BLaER1 treated with 17β-estradiol and CSF1 and Interleukin-3, amounts not matched to agents 10 nM and 100 nM (cell line): ENCODE results near the gene HECTD2.
A peak's percentile ranks its signal among the peaks of the same experiment; 100 is the strongest.
"Not testable (repeated sequence)": the region's sequence is repeated elsewhere in the genome, so short reads cannot be mapped to it uniquely, and the experiment has no call there.

Experiments
- H3K27ac ChIP-seq, 11 experiments: shearing (Covaris generic); formaldehyde crosslinking; 2 replicates each; pipeline ENCODE4 v1.8.1; 2022
- H3K27me3 ChIP-seq, 11 experiments: shearing (Covaris generic); formaldehyde crosslinking; 2 replicates each; pipeline ENCODE4 v1.8.1; 2022
- H3K36me3 ChIP-seq, 11 experiments: shearing (Covaris generic); formaldehyde crosslinking; 2 replicates each; pipeline ENCODE4 v1.8.1; 2022
- H3K4me1 ChIP-seq, 10 experiments: shearing (Covaris generic); formaldehyde crosslinking; 2 replicates each; pipeline ENCODE4 v1.8.1; 2022
- H3K4me2 ChIP-seq, 11 experiments: shearing (Covaris generic); formaldehyde crosslinking; 2 replicates each; pipeline ENCODE4 v1.8.1; 2022
- H3K4me3 ChIP-seq, 10 experiments: shearing (Covaris generic); formaldehyde crosslinking; 2 replicates each; pipeline ENCODE4 v1.8.1; 2022
- H3K9ac ChIP-seq, 11 experiments: shearing (Covaris generic); formaldehyde crosslinking; 2 replicates each; pipeline ENCODE4 v1.8.1; 2022
- H3K9me3 ChIP-seq, 11 experiments: shearing (Covaris generic); formaldehyde crosslinking; replicated peaks in 1 of 11; 2 replicates each; pipeline ENCODE4 v1.8.1; 2022
- H4K20me1 ChIP-seq, 11 experiments: shearing (Covaris generic); formaldehyde crosslinking; 2 replicates each; pipeline ENCODE4 v1.8.1; 2022
- Cebpa-rat ChIP-seq, 11 experiments: shearing (Covaris generic); IDR thresholded peaks; 2 replicates each; pipeline ENCODE4 v1.8.1; 2022

The HECTD2 gene

GRCh38 chr10:91424016-91424415, 13.9 kb downstream of the HECTD2 start:
- H3K9ac ChIP-seq, result no peak overlapping the region
- TF ChIP-seq Cebpa-rat (IDR thresholded peaks at IDR 0.05), result no peak
- H3K36me3 ChIP-seq, result no peaks in the 10 kb centered on the region; a peak in 1 of 22 replicates
- H4K20me1 ChIP-seq, result 0 out of 22 replicates have a peak, but pooled peaks cover 0 to 3% (median 0%) of the 10 kb centered on the region in 11 experiments
- no peak overlapping the region for H3K4me3 ChIP-seq
- H3K4me1 ChIP-seq, result peaks cover 0 to 34% (median 0%) of the 10 kb centered on the region in 10 experiments; a peak in 7 of 20 replicates
- H3K27ac ChIP-seq, result no peak overlapping the region
- no peaks in the 10 kb centered on the region for H3K27me3 ChIP-seq
- H3K9me3 ChIP-seq, result no peaks in the 10 kb centered on the region
- no peak overlapping the region for H3K4me2 ChIP-seq

DNA sequence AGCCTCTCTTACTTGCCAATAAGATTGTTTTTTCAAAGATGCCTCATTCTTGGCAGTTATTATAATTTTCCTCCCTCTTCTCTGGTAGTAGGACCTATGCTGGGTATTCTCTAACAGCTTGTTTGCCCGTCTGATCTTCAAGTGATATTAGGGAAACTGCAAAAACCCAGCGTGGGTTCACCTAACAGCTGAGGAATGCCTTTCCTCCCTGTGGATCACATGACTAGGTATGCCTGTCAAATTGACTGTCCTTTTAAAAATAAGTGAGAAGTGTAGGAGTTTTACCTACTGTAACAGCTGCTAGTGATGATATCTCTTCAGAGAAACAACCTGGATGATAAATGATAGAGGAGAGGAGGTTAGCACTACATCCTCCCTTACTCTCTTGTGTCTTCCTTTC, 22.0 kb downstream of the HECTD2 start:
- TF ChIP-seq Cebpa-rat (IDR thresholded peaks at IDR 0.05), result no peak
- no peaks in the 10 kb centered on the region for H3K9me3 ChIP-seq
- no peak overlapping the region for H3K9ac ChIP-seq

GRCh38 chr10:91433620-91434019, 23.5 kb downstream of the HECTD2 start:
- H3K9ac ChIP-seq, result no peak overlapping the region
- no peak overlapping the region for H3K27ac ChIP-seq
- H3K9me3 ChIP-seq, result peaks cover 5 to 8% (median 6%) of the 10 kb centered on the region in 11 experiments; a peak in 15 of 22 replicates
- H4K20me1 ChIP-seq, result 0 out of 22 replicates have a peak, but pooled peaks cover 0 to 5% (median 0%) of the 10 kb centered on the region in 11 experiments
- H3K4me3 ChIP-seq, result no peak overlapping the region
- H3K4me1 ChIP-seq, result peaks cover 0 to 29% (median 0%) of the 10 kb centered on the region in 10 experiments; a peak in 6 of 20 replicates
- TF ChIP-seq Cebpa-rat (IDR thresholded peaks at IDR 0.05), result no peak
- H3K36me3 ChIP-seq, result peaks cover 0 to 24% (median 0%) of the 10 kb centered on the region in 11 experiments; a peak in 9 of 22 replicates
- no peaks in the 10 kb centered on the region for H3K27me3 ChIP-seq
- H3K4me2 ChIP-seq, result no peak overlapping the region; a peak in 2 of 22 replicates

More for the DNA sequence above, 22.0 kb downstream of the HECTD2 start:
- Histone ChIP-seq H3K36me3 (peaks cover 0 to 14% (median 0%) of the 10 kb centered on the region in 11 experiments; a peak in 7 of 22 replicates), H3K27ac (no peak overlapping the region), H4K20me1 (0 out of 22 replicates have a peak, but pooled peaks cover 0 to 5% (median 0%) of the 10 kb centered on the region in 11 experiments), H3K4me3 (no peak overlapping the region), H3K4me1 (peaks cover 0 to 29% (median 0%) of the 10 kb centered on the region in 10 experiments; a peak in 6 of 20 replicates), H3K27me3 (no peaks in the 10 kb centered on the region), H3K4me2 (no peak overlapping the region)

- Histone ChIP-seq H3K27me3 (no peaks in the 10 kb centered on the region), H3K9me3 (peaks cover 6 to 12% (median 9%) of the 10 kb centered on the region in 11 experiments; a peak in 16 of 22 replicates), H3K4me1 (peaks cover 0 to 30% (median 0%) of the 10 kb centered on the region in 10 experiments; a peak in 6 of 20 replicates), H3K36me3 (peaks cover 0 to 24% (median 0%) of the 10 kb centered on the region in 11 experiments; a peak in 9 of 22 replicates), H4K20me1 (0 out of 22 replicates have a peak, but pooled peaks cover 0 to 5% (median 0%) of the 10 kb centered on the region in 11 experiments), H3K4me3 (no peak overlapping the region), H3K27ac (no peak overlapping the region), H3K9ac (no peak overlapping the region), H3K4me2 (peak overlapping the region in 1 of 11 experiments; percentile 48; a peak in 3 of 22 replicates)
- no peak for TF ChIP-seq Cebpa-rat (IDR thresholded peaks at IDR 0.05)
Observed at GRCh38 chr10:91434041-91434440, 23.9 kb downstream of the HECTD2 start.

GRCh38 chr10:91435241-91435640, 25.1 kb downstream of the HECTD2 start:
- Histone ChIP-seq H3K4me2 (no peak overlapping the region), H3K4me1 (peaks cover 0 to 42% (median 0%) of the 10 kb centered on the region in 10 experiments; a peak in 6 of 20 replicates)

DNA sequence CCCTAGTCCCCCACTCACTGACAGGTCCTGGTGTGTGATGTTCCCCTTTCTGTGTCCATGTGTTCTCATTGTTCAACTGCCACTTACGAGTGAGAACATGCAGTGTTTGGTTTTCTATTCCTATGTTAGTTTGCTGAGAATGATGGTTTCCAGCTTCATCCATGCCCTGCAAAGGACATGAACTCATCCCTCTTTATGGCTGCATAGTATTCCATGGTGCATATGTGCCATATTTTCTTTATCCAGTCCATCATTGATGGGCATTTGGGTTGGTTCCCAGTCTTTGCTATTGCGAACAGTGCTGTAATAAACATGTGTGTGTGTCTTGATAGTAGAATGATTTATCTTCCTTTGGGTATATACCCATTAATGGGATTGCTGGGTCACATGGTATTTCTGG, 28.1 kb downstream of the HECTD2 start:
- H4K20me1 ChIP-seq, H3K4me2 ChIP-seq, H3K27me3 ChIP-seq, H3K4me3 ChIP-seq, H3K9ac ChIP-seq, H3K27ac ChIP-seq: not testable (repeated sequence)
- Histone ChIP-seq H3K9me3 (peaks cover 6 to 14% (median 11%) of the 10 kb centered on the region in 11 experiments; a peak in 16 of 22 replicates), H3K36me3 (peaks cover 0 to 20% (median 0%) of the 10 kb centered on the region in 11 experiments; a peak in 8 of 22 replicates), H3K4me1 (peaks cover 0 to 39% (median 0%) of the 10 kb centered on the region in 10 experiments; a peak in 6 of 20 replicates)

More at GRCh38 chr10:91435241-91435640, 25.1 kb downstream of the HECTD2 start:
- no peak overlapping the region for H3K9ac ChIP-seq
- H3K9me3 ChIP-seq, result peaks cover 6 to 14% (median 11%) of the 10 kb centered on the region in 11 experiments; a peak in 16 of 22 replicates
- H3K4me3 ChIP-seq, result no peak overlapping the region
- 0 out of 22 replicates have a peak, but pooled peaks cover 0 to 5% (median 0%) of the 10 kb centered on the region in 11 experiments for H4K20me1 ChIP-seq
- TF ChIP-seq Cebpa-rat (IDR thresholded peaks at IDR 0.05), result no peak
- peaks cover 0 to 24% (median 0%) of the 10 kb centered on the region in 11 experiments; a peak in 9 of 22 replicates for H3K36me3 ChIP-seq
- H3K27ac ChIP-seq, result no peak overlapping the region
- H3K27me3 ChIP-seq, result no peaks in the 10 kb centered on the region

DNA sequence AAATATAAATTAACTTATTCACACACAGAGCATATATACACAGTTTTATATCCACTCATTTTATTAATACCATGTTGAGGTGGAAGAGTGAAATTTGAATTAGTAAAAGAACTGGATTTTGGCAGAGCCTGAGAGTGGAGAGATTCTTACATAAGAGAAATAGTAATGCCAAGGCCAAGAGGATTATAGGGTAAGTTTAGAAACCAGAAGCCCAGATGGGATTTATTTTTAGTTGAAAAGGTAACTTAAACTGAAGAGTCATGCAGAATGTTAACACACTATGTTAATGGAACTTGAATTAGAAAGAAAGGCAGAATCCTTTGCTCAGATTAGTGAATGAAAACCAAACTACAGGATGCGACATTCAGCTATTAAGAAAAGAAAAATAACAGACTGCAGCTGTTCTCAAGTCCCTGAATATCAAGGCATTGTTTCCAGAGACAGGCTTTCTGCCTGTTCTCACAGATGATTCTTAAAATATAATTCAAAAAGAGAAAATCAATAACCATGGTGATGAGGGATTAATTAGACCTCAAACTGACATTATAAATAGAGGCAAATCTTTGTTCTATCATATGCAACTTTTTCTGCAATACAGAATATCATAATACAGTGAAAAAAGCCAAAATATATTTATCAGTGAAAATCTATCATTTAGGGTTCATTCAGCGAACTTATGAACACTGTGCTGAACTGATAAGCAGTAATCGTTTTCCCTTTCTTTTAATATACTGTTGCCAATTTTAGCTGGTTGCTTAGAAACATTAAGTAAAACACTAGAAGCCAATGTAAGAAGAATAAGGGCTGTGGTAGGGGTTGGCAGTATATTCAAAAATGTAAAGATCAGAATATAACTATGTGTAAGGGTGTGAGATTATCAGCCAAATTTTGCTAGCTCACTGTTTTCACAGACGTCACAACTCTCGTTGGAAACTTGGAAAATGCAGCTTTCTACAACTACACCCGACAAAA, 34.4 kb downstream of the HECTD2 start:
- H3K27me3 ChIP-seq, result no peaks in the 10 kb centered on the region
- no peak overlapping the region for H3K4me3 ChIP-seq
- peaks cover 0 to 8% (median 0%) of the 10 kb centered on the region in 10 experiments; a peak in 4 of 20 replicates for H3K4me1 ChIP-seq
- no peak overlapping the region for H3K27ac ChIP-seq
- no peak overlapping the region for H3K4me2 ChIP-seq
- peaks cover 0 to 27% (median 5%) of the 10 kb centered on the region in 11 experiments; a peak in 12 of 22 replicates for H3K36me3 ChIP-seq
- TF ChIP-seq Cebpa-rat (IDR thresholded peaks at IDR 0.05), result no peak
- peaks cover 6 to 16% (median 7%) of the 10 kb centered on the region in 11 experiments; a peak in 19 of 22 replicates for H3K9me3 ChIP-seq
- H4K20me1 ChIP-seq, result no peaks in the 10 kb centered on the region
- no peak overlapping the region for H3K9ac ChIP-seq

GRCh38 chr10:91452063-91452462, 41.9 kb downstream of the HECTD2 start:
- no peak overlapping the region for H3K4me2 ChIP-seq
- H4K20me1 ChIP-seq, result no peaks in the 10 kb centered on the region
- H3K4me3 ChIP-seq, result no peak overlapping the region
- H3K9ac ChIP-seq, result no peak overlapping the region
- peaks cover 0 to 29% (median 6%) of the 10 kb centered on the region in 11 experiments; a peak in 9 of 22 replicates for H3K36me3 ChIP-seq
- peaks cover 43 to 60% (median 49%) of the 10 kb centered on the region in 11 experiments for H3K9me3 ChIP-seq
- H3K27me3 ChIP-seq, result no peaks in the 10 kb centered on the region
- no peak overlapping the region for H3K27ac ChIP-seq
- no peaks in the 10 kb centered on the region for H3K4me1 ChIP-seq
- TF ChIP-seq Cebpa-rat (IDR thresholded peaks at IDR 0.05), result no peak

DNA sequence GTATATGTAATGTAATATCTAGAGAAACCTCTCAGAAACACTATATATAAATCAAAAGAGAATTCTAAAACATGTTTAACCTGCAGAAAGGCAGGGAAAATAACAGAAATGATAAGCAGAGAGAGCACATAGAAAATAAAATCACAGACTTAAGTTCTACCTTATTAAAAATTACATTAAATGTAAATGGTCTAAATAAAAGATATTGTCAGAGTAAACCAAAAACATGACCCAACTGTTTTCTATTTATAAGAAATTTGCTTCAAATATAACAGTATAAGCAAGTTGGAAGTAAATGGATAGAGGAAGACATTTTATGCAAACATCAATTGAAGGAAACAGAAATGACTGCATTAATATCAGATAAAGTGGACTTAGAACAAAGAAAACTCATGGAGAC, 43.4 kb downstream of the HECTD2 start:
- Histone ChIP-seq H3K4me2 (no peak overlapping the region), H3K4me3 (no peak overlapping the region), H3K4me1 (no peaks in the 10 kb centered on the region), H3K9ac (no peak overlapping the region), H3K9me3 (peaks cover 43 to 60% (median 49%) of the 10 kb centered on the region in 11 experiments), H4K20me1 (no peaks in the 10 kb centered on the region), H3K27ac (no peak overlapping the region), H3K27me3 (no peaks in the 10 kb centered on the region), H3K36me3 (peaks cover 0 to 29% (median 6%) of the 10 kb centered on the region in 11 experiments; a peak in 9 of 22 replicates)
- no peak for TF ChIP-seq Cebpa-rat (IDR thresholded peaks at IDR 0.05)

DNA sequence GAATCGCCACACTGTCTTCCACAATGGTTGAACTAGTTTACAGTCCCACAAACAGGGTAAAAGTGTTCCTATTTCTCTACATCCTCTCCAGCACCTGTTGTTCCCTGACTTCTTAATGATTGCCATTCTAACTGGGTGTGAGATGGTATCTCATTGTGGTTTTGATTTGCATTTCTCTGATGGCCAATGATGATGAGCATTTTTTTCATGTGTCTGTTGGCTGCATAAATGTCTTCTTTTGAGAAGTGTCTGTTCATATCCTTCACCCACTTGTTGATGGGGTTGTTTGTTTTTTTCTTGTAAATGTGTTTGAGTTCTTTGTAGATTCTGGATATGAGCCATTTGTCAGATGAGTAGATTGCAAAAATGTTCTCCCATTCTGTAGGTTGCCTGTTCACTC, 45.0 kb downstream of the HECTD2 start:
- H3K9ac ChIP-seq, H3K27me3 ChIP-seq, H3K4me3 ChIP-seq, H4K20me1 ChIP-seq, H3K4me2 ChIP-seq, H3K27ac ChIP-seq, H3K4me1 ChIP-seq: not testable (repeated sequence)
- Histone ChIP-seq H3K36me3 (peaks cover 0 to 34% (median 6%) of the 10 kb centered on the region in 11 experiments; a peak in 9 of 22 replicates), H3K9me3 (peaks cover 35 to 47% (median 40%) of the 10 kb centered on the region in 11 experiments)
